HTR-8/SVneo (cell line): Measurements from ENCODE around the gene AHNAK2.
A peak's percentile ranks its signal among the peaks of the same experiment; 100 is the strongest.
"Not testable (repeated sequence)": the region's sequence is repeated elsewhere in the genome, so short reads cannot be mapped to it uniquely, and the experiment has no call there.

Experiments used
- DNase-seq: peaks from one replicate; pipeline ENCODE4 v3.0.0; 2011; ENCODE audit warnings: low spot score, mixed read lengths; ENCODE audit not compliant: insufficient read length
- FAIRE-seq: peaks from 2 replicates; lab custom pipeline; 2011; peaks lifted over from hg19 to GRCh38; lab: Jason Lieb, UNC

The AHNAK2 gene

GRCh38 chr14:104977681-104978653 lies at the start of gene AHNAK2:
AHNAK2 (minus strand) TSS chr14:104978374; CDS start chr14:104978237, 137 bp downstream.
- FAIRE-seq (peak; percentile 68), DNase-seq (peak; percentile 75)

DNA sequence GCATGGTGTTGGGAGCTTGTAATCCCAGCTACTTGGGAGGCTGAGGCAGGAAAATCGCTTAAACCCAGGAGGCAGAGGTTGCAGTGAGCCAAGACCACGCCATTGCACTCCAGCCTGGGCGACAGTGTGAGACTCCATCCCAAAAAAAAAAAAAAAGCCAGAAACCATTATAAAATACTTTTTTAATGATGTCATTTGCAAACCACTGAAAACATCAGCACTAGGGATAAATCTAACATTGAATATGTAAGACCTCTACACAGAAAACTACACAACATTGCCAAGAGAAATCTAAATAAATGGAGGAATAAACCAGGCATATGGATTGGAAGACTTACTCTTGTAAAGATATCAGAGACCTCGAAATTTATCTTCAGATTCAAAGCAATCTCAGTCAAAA lies 49.5 kb upstream of the AHNAK2 start:
- FAIRE-seq, DNase-seq: not testable (repeated sequence)

GRCh38 chr14:105026802-105027563 lies 48.8 kb upstream of the AHNAK2 start:
- FAIRE-seq (no peak), DNase-seq (no peak)

- FAIRE-seq, result no peak
- DNase-seq, result peak; percentile 46
Observed at GRCh38 chr14:105026033-105026785, 48.0 kb upstream of the AHNAK2 start.

DNA sequence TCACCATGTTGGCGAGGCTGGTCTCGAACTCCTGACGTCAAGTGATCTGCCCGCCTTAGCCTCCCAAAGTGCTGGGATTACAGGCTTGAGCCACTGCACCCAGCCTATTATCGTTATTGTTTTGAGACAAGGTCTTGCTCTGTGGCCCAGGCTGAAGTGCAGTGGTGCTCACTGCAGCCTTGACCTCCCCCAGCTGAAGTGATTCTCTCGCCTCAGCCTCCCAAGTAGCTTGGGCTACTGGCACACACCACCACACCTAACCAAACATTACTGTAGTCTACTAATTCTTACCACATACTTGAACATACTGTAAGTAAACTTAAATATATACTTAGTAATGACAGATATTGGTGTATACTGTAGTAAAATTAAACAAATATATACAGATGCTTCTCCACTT lies 47.3 kb upstream of the AHNAK2 start:
- FAIRE-seq (no peak), DNase-seq (no peak)

DNA sequence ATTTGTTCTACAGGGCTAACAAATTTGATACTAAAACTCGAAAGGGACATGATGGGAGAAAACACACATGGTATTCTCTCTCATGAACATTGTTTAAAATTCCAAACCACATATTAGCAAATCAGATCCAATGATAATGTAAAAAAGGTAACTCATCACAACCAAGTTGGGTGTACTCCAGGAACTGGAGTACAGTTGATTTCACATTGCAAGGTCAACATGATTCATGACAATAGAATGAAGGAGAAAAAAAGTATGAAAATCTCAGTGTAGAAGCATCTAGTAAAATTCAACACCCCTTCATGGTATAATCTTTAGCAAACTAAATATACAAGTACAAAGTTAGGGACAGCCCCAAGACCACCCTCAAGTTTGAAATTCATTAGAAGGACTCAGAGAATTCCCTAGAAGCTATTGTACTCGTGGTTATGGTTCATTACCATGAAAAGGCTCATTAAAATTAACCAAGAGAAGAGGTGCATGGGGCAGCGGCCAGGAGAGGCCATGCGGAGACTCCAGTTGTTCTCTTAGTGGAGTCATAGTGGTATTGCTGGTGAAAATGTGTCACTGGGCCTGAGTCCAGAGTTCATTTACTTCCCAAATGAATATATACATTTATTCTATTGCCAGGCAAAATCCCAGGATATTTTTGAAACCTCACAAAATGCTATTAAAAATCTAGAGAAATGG lies 45.8 kb upstream of the AHNAK2 start:
- no peak for FAIRE-seq

DNA sequence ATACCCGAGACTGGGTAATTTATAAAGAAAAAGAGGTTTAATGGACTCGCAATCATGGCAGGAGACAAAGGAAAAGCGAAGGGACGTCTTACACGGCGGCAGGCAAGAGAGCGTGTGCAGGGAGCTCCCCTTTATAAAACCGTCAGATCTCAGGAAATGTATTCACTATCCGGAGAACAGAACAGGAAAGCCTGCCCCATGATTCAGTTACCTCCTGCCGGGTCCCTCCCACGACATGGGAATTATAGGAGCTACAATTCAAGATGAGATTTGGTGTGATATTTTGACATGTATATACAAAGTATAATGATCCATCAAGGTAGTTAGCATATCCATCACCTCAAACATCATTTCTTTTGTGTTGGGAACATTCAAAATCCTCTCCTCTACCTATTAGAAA lies 45.0 kb upstream of the AHNAK2 start:
- FAIRE-seq, result no peak
- no peak for DNase-seq

More for the DNA sequence above, 45.8 kb upstream of the AHNAK2 start:
- DNase-seq, result no peak

DNA sequence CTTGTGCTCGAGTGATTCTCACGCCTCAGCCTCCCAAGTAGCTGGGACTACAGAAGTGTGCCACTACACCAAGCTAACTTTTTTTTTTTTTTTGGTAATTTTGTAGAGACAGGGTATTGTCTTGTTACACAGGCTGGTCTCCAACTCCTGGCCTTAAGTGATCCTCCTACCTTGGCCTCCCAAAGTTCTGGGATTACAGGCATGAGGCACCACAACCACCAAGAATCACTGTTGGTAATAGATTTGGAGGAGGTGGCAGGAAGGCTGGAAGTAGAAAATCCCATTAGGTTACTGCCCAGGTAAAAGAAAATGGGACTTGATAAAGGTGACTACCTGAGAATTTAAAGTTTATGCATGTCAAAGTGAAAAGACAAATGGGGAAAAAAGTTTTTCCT lies 44.1 kb upstream of the AHNAK2 start:
- DNase-seq (no peak), FAIRE-seq (no peak)

GRCh38 chr14:105021656-105022275 lies 43.6 kb upstream of the AHNAK2 start:
- FAIRE-seq (no peak), DNase-seq (peak; percentile 48)

- peak; percentile 78 for FAIRE-seq
- DNase-seq, result peak; percentile 97
Observed at GRCh38 chr14:105020815-105021655, 42.9 kb upstream of the AHNAK2 start, which contains the start of gene CDCA4. CDCA4 (minus strand) TSS chr14:105021083; CDS start chr14:105011929, 9,154 bp downstream.

- DNase-seq, result no peak
Observed at GRCh38 chr14:105019861-105020814, 42.0 kb upstream of the AHNAK2 start.

GRCh38 chr14:105018414-105018813 lies 40.2 kb upstream of the AHNAK2 start:
- DNase-seq (no peak), FAIRE-seq (no peak)

More at GRCh38 chr14:105019861-105020814, 42.0 kb upstream of the AHNAK2 start:
- no peak for FAIRE-seq

DNA sequence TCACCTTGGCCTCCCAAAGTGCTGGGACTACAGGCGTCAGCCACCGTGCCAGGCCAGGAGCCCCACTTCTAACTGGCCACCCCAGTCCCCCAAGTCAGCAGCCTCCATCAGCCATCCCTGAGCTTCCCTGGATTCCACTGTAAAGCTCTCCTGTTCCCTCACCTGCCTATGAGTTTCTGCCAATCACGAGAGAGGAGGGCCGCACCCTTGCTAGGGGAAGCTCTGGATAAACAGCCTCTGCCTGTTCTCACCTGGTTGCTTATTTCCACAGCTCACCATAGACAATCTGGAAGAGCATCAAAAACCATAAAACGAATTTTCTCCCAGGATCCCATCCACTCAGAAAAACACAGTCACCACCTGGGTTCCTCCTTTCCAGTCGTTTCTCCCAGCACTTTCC lies 37.7 kb upstream of the AHNAK2 start:
- DNase-seq, result no peak
- FAIRE-seq, result no peak

DNA sequence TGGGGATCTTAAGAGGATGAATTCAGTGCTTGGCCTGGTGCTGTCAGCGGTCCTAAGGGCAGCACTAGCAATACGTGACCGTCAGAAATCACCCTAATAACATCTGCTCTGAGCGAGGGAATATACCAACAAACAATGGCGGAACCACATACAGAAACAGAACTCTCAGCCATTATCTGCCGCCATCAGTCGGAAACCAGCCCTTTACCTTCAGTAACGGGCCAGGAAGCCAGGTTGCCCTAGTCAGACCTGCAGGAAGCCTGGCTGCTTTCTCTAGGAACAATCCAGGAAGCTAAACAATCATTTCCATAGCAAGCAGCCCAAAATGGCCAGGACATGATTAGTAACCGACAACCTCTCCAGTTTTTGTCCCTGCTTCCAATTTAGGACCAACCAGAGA lies 37.1 kb upstream of the AHNAK2 start:
- FAIRE-seq (no peak), DNase-seq (no peak)

DNA sequence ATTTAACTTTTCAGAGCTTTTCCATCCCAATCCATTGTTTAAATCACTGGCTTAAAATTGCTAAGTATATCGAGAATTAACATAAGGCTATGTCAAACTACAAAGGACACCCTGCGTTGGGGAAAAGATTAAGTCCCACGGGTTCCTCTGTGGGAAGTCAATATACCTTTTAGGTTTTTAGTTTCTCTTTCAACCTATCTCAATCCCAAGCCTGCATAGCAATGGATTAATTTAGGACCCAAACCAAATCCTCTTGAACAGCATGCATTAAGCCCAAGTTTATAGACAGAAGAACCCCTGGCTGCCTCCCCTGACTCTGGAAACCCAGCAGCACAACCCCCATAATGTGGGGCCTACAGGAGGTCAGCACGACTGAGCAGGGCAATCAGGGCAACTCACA lies 36.5 kb upstream of the AHNAK2 start:
- DNase-seq (no peak), FAIRE-seq (no peak)

GRCh38 chr14:105014032-105014431 lies 35.9 kb upstream of the AHNAK2 start:
- DNase-seq (no peak), FAIRE-seq (no peak)

DNA sequence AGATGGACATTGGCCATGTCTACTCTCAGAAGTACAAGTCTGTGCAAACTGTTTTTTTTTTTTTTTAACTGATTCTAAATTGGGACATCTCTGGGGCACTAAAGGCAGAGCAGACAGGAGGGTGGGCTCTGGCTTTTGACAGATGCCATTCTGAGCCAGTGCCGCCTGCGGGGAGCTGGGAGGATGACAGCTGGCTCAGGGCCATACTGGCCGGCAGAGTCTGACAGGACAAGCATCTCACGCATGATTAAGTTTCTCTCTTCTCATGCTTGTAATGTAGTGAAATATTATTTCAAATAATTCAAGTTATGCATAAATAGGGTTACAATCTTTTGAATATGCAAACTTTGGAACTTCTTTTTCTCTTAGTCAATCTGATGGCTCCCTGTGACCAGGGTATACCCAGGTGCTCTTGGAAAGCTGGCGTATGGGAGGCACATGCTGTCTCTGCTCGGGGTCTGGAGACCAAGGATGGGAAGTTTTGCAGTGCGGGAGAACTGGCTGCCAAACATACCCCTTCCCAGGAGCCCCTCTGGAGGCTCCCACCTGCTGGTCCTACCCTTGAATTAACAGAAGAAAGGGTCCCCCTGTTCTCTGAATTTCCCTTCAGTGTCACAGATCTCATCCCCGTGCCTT lies 35.1 kb upstream of the AHNAK2 start:
- FAIRE-seq (no peak), DNase-seq (no peak)
